Motor neuron (in vitro differentiated cells): ENCODE measurements around the gene WDR11. TPM values are rescaled to one million over a fixed set of nuclear protein-coding genes. Genes with fewer than 3 reads are reported as not detected.

ENCODE experiments used
- ATAC-seq, 8 experiments: fragments of 200-7000 bp; cut with Tn5 transposase; replicated peaks in 6 of 8; 2 replicates each; pipeline ENCODE4 v1.8.0; 2021; ENCODE audit warnings: mild to moderate bottlenecking in 8 of 8, moderate library complexity in 8 of 8
- H3K27ac ChIP-seq, 2 donors: fragments of 250-450 bp; sonication (Bioruptor Pico); 2 replicates each; pipeline ENCODE4 v1.9.0; 2021; ENCODE audit warnings: antibody characterized with exemption in 2 of 2, mild to moderate bottlenecking in 2 of 2, moderate library complexity in 1 of 2
- H3K4me1 ChIP-seq, 2 donors: fragments of 250-450 bp; sonication (Bioruptor Pico); replicated peaks in 1 of 2; 2 replicates each; pipeline ENCODE4 v1.6.1; 2021; ENCODE audit warnings: antibody characterized with exemption in 2 of 2, mild to moderate bottlenecking in 2 of 2, moderate library complexity in 1 of 2
- H3K4me3 ChIP-seq, 5 donors: fragments of 250-450 bp; sonication (Bioruptor Pico); 2 replicates each; pipeline ENCODE4 v1.9.0; 2021; ENCODE audit warnings: antibody characterized with exemption in 5 of 5, mild to moderate bottlenecking in 5 of 5, moderate library complexity in 4 of 5
- WGBS, 10 experiments: fragments of 450-650 bp; shearing (Covaris generic); methylation state at CpG; one replicate each; pipeline ENCODE4 v1.0.0; 2022; 5-methylcytosine and 5-hydroxymethylcytosine counted together
- in situ Hi-C, 9 experiments: fragments of 400-800 bp; cut with MboI; loops; one replicate each; pipeline ENCODE4 v1.15.0; 2021; ENCODE audit warnings: low sequenced_read_pairs in 9 of 9, low pct_unique_long_range_greater_than_20kb in 2 of 9; ENCODE audit not compliant: unreplicated experiment in 9 of 9
- total RNA-seq, 8 experiments: library from RNA; unstranded; fragments of 300-600 nt; gene quantifications; 2 replicates each; pipeline versions ENCODE4 v1.2.3 to v1.2.4, GENCODE V29; 2022

Gene WDR11
- total RNA-seq, 8 experiments from 2014 or later = 24.1 to 207 (median 48.7) TPM

DNA sequence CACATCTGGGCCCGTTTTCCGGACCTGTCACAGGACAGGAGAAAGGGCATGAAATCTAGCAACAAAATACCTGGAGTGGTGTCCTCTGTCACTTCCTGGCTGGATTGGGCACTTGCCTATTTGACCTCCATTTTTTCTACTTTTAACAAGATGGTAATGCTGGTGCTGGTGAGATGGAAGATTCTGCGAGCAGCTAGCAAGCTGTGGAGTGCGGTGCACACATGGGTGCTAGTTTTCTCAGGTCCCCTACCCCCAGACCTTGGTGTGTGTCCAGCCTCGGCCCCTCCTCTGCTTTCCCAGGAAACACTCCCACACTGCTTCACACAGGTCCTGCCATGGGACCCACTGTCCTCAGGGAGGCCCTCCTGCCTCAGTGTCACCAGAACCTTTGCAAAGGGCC is 87.7 kb downstream of the WDR11 start:
- WGBS, 10 experiments = 92 to 100% (median 100%) methylated on average over 1 to 4 of the region's 5 CpGs; no CpG with 5 or more reads in 7 of the 10 experiments
- no peak overlapping the region for H3K4me3 ChIP-seq
- no peak for ATAC-seq

DNA sequence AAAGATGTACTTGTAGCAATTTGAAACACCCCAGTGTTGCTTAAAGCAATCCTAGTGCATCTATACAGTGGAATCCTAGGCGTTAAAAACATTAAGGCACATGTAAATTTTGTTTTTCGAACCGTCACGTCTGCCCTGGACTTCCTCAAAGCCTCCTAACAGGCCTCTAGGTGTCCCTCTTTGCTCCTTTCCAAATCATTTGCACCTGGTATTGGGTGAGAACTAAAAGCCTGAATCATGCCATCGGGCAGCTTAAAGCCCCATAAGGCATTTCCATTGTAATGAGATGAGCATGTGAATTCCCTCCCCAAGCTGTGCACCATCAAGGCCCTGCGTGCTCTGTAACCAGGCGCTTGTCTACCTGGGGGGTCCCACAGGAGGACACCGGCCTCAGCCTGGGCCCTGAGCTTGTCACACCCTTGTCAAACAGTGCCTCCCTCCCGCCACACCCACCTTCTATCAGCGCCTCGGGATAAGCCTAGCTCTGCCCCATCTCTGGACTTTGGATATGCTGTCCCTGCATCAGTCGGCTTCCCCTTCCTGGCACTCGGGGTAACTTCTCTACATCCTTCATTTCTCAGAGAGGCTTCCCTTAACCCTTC is 89.2 kb downstream of the WDR11 start:
- peak in 1 of 8 experiments; percentile 11 for ATAC-seq
- WGBS, 10 experiments = 7 to 76% (median 48%) methylated on average over 1 to 9 of the region's 13 CpGs; no CpG with 5 or more reads in 2 of the 10 experiments
- in situ Hi-C loops = loop anchor here in 8 of 9 experiments (10.0 to 25.0 kb wide), 3 partner anchors 797 to 954 kb away; no protein-coding TSS in a partner anchor
- peaks cover 0 to 4% of the 10 kb centered on the region in 2 donors for H3K4me1 ChIP-seq
- no peak overlapping the region for H3K27ac ChIP-seq
- H3K4me3 ChIP-seq = no peak overlapping the region

More for the DNA sequence above, 87.7 kb downstream of the WDR11 start:
- Histone ChIP-seq H3K27ac (no peak overlapping the region), H3K4me1 (peaks cover 0 to 4% of the 10 kb centered on the region in 2 donors)
- in situ Hi-C loops = loop anchor here in 8 of 9 experiments (25.0 kb wide), 2 partner anchors 798 to 948 kb away; no protein-coding TSS in a partner anchor

DNA sequence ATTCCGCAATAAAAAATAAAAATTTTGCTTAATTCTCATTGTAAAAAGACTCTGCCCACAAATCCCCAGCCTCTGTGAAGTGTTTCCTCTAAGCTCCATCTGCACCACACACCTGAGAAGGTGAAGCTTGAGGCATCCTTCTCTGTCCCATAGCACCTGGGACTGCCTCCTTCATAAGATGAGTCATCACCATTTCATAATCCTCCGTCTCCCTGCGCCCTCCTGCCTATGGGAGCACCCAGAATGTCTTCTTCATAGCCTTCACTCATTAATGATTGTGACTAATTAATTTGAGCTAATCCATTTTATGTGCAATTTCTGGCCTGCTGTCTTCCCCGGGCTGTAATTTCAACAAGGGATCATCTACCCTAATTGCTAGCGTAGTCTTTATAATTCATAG is 90.3 kb downstream of the WDR11 start:
- 45 to 100% (median 93%) methylated on average over 1 to 4 of the region's 5 CpGs; no CpG with 5 or more reads in 2 of the 10 experiments for WGBS, 10 experiments
- in situ Hi-C loops = loop anchor here in 8 of 9 experiments (10.0 to 25.0 kb wide), 3 partner anchors 796 to 953 kb away; no protein-coding TSS in a partner anchor

DNA sequence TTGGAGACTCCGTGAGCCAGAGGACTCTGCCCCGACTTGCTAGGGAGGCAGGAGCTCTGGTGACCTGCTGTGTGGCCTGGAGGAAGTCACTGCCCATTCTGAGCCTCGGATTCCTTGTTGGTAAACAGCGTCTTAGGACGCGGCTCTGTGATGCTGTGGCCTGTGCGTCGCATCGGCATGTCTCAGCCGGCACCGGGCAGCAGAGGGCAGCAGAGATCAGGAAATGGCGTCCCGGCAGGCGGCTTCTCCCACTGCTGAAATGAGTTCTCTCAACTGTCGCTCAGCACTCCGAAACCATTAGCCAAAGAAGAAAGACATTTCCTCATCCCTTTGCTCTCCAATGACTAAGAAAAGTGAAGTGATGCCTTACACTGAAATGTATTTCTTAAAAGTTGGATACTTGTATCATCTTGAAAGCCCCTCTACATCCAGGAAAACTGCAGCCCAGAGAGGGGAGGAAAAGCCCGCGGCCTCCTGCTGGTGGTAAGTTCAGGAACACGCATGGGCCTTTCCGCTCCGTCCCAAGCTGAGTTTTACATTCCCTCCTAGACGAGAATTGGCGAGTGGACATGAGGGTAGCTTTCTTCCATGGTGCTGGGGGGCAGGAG is 91.7 kb downstream of the WDR11 start:
- ATAC-seq = peak; percentile 87 to 99 (median 95)
- Histone ChIP-seq H3K4me3 (no peak overlapping the region), H3K4me1 (peaks cover 0 to 13% of the 10 kb centered on the region in 2 donors), H3K27ac (no peak overlapping the region)
- WGBS, 10 experiments = 3 to 50% (median 27%) methylated on average over 1 to 19 of the region's 23 CpGs; no CpG with 5 or more reads in 3 of the 10 experiments
- in situ Hi-C loops = loop anchor here in 8 of 9 experiments (10.0 to 25.0 kb wide), 3 partner anchors 794 to 952 kb away; no protein-coding TSS in a partner anchor

More for the DNA sequence above, 90.3 kb downstream of the WDR11 start:
- no peak overlapping the region for H3K4me3 ChIP-seq
- no peak overlapping the region for H3K27ac ChIP-seq
- H3K4me1 ChIP-seq = peaks cover 0 to 13% of the 10 kb centered on the region in 2 donors
- ATAC-seq = no peak

DNA sequence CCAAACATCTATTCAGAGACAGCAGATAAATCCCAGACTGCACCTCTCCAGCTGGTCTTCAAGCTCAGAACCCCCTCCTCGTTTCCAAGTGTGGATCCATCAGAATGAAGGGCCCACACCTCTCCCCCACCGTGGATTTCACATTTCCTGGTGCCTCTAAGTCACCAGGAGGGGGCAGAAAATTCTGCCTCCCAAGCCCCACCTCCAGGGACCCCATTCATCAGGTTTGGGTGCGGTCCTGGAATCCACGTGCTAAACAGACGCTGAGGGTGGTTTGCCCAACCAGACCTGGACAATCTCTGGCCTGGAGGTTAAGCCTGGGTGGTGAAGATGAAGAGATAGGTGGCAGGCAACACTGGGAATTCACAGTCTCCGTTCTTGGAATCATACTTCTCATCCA is 92.4 kb downstream of the WDR11 start:
- in situ Hi-C loops = loop anchor here in 8 of 9 experiments (10.0 to 25.0 kb wide), 3 partner anchors 794 to 951 kb away; no protein-coding TSS in a partner anchor
- no peak overlapping the region for H3K27ac ChIP-seq
- H3K4me1 ChIP-seq = peaks cover 0 to 13% of the 10 kb centered on the region in 2 donors
- H3K4me3 ChIP-seq = no peak overlapping the region
- 20 to 100% (median 78%) methylated on average over 1 to 4 of the region's 6 CpGs; no CpG with 5 or more reads in 4 of the 10 experiments for WGBS, 10 experiments
- ATAC-seq = no peak

DNA sequence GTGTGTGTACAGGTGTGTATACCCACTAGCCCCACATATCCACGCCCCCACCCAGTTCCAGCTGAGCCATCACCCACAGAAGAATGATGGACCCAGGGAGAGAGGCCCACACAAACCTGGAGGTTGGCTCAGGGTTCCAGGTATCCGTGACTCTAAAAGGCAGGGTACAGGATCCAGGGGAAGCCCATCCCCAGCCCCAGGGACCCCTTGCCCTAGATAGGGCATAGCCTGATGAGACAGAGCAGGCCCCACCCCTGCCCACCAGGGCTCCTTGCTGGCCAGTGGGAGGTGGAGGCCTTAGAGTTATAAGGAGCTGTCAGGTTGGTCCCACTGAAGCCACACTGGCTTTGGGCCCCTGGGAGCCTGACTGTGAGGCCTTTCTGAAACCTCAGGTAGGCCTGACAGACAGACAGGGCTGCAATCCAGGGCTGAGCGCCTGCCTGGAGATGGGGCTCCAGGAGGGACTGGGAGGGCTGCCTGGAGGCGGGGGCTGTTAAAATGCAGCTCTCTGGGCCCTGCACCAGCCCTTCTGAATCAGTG is 93.5 kb downstream of the WDR11 start:
- no peak overlapping the region for H3K4me3 ChIP-seq
- peaks cover 0 to 13% of the 10 kb centered on the region in 2 donors for H3K4me1 ChIP-seq
- 20 to 100% methylated on average over 1 to 2 of the region's 4 CpGs; no CpG with 5 or more reads in 8 of the 10 experiments for WGBS, 10 experiments
- ATAC-seq = no peak
- in situ Hi-C loops = loop anchor here in 8 of 9 experiments (10.0 to 25.0 kb wide), 3 partner anchors 793 to 950 kb away; no protein-coding TSS in a partner anchor
- H3K27ac ChIP-seq = no peak overlapping the region

DNA sequence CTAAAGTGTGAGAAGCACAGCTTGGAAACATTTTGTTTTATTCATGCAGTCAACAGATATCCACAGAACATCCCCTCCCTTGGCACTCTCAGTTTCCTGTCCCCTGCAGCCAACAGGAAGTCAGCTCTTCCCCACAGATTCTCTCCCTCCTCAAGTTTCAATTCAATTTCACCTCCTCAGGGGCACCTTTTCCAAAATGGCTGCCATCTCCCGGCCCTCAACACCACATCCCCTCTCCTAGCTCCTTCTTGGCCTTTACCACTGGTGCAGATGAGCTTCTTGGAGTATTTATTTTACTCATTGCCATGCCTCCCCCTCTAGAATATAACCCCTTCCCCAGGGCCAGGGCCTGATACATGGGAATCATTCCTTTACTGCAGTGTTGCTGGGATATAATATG is 94.0 kb downstream of the WDR11 start:
- Histone ChIP-seq H3K4me3 (no peak overlapping the region), H3K4me1 (peaks cover 2 to 13% of the 10 kb centered on the region in 2 donors), H3K27ac (no peak overlapping the region)
- no peak for ATAC-seq
- in situ Hi-C loops = loop anchor here in 8 of 9 experiments (10.0 to 25.0 kb wide), 3 partner anchors 792 to 950 kb away; no protein-coding TSS in a partner anchor
- 0 to 100% (median 33%) methylated on average over 1 of the region's 1 CpG; no CpG with 5 or more reads in 6 of the 10 experiments for WGBS, 10 experiments

DNA sequence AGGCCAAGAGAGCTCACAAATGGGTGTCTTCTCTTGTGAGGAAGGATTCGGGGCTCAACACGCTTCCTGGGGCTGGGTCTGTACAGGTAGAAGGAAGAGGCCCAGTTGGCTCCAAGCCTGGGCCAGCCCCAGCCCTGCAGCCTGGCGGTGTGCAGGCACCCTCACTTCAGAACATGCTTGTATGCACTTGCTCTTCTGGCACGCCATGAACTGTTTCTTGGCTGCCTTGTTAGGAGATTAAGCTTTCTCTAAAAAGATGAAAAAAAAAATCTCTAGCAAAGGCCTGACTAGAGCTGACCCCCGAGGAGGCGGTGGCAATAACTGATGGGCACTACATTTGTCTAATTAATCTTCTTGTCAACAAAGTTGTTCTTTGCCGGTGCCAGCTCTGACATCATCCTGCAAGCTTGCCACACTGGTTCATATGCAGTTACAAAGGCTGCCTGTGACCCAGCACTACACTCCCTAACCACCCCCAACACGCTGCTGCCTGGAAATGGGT is 94.7 kb downstream of the WDR11 start:
- H3K27ac ChIP-seq = no peak overlapping the region
- H3K4me1 ChIP-seq = peaks cover 4 to 9% of the 10 kb centered on the region in 2 donors
- 17 to 90% (median 60%) methylated on average over 1 to 7 of the region's 8 CpGs; no CpG with 5 or more reads in 2 of the 10 experiments for WGBS, 10 experiments
- ATAC-seq = peak in 3 of 8 experiments; percentile 47 to 76 (median 63)
- in situ Hi-C loops = loop anchor here in 8 of 9 experiments (10.0 to 25.0 kb wide), 3 partner anchors 791 to 949 kb away; no protein-coding TSS in a partner anchor
- H3K4me3 ChIP-seq = no peak overlapping the region

DNA sequence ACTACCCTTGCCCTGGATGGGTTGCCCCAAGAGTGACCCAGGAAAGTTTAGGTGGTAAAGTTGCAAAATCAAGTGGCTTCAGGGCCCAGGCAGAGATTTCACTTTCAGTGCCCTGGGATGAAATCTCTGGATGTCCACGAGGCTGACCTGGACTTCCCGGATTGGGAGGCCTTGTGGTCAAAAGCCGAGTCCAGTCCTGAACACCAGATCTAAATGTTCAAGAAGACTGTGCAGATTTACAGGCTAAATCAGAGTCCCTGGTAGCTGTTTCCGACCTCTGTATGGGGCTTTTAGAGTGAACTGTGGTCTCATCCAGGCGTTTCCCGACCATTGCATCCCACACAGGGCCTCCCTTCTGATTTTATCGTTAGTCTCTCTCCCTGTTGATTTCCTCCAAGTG is 95.3 kb downstream of the WDR11 start:
- no peak for ATAC-seq
- Histone ChIP-seq H3K4me1 (peaks cover 4 to 9% of the 10 kb centered on the region in 2 donors), H3K27ac (no peak overlapping the region), H3K4me3 (no peak overlapping the region)
- WGBS, 10 experiments = 60 to 100% (median 83%) methylated on average over 1 to 6 of the region's 7 CpGs; no CpG with 5 or more reads in 2 of the 10 experiments
- in situ Hi-C loops = loop anchor here in 8 of 9 experiments (10.0 to 25.0 kb wide), 3 partner anchors 791 to 948 kb away; no protein-coding TSS in a partner anchor

DNA sequence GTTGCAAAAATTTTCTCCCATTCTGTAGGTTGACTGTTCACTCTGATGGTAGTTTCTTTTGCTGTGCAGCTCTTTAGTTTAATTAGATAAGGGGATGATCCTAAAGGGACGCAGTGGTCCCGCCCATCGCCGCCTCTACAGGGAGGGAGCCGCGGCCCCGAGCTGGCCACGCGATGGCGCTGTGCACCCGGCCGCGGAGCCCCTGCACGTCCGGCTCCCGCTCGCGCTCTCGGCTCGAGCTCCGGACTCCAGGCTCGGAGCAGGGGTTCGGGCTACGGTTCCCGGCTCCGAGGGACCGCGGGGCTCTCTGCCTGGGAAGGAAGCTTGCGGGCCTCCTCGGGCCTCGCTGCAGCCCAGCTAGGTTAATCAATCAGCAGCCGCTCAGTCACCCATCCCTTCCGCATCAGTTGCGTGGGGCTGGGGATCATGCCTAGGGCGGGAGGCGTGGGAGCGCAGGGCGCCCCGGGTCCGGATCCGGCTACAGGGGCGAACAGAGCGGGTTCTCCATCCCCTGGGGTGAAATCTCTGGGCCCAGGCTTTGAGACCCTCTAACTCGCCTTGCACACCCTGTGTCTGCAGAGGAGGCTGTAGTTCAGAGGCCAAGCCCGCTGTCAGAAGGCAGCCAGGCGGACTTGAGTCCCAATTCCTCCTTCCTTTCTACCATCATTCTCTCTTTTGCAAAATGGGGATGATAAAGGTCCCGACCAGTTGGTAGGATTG is 97.9 kb downstream of the WDR11 start:
- in situ Hi-C loops = loop anchor here in 8 of 9 experiments (10.0 to 25.0 kb wide), 3 partner anchors 788 to 946 kb away; no protein-coding TSS in a partner anchor
- ATAC-seq = peak; percentile 55 to 100 (median 96)
- H3K27ac ChIP-seq = no peak overlapping the region

DNA sequence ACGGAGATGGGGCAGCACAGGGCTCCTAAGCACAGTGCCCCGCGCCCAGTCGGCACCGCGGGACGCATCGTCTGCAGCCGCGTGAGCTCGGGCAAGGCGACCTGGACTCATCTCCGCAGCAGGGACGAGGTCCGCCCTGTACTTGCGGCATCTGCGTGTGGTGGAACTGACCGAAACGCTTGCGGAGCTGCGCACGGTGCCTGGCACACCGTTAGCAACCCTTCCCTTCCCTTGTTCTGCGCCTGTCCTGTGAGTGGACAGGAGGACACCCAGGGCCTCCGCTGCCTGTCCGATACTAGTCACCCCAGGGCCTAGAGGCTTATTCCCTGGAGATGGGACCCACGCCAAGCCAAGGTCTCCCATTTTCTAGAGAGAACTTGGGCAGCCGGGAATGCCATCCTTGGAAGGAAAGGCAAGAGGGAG is 98.5 kb downstream of the WDR11 start:
- 20 to 40% (median 29%) methylated on average over 3 to 17 of the region's 28 CpGs; no CpG with 5 or more reads in 6 of the 10 experiments for WGBS, 10 experiments
- peaks cover 4 to 9% of the 10 kb centered on the region in 2 donors for H3K4me1 ChIP-seq
- no peak overlapping the region for H3K27ac ChIP-seq
- peak overlapping the region in 3 of 5 donors; percentile 31 to 36 (median 32) for H3K4me3 ChIP-seq
- ATAC-seq = peak in 4 of 8 experiments; percentile 10 to 41 (median 26)
- in situ Hi-C loops = loop anchor here (10.0 to 25.0 kb wide), 7 partner anchors 363 to 945 kb away; no protein-coding TSS in a partner anchor

More for the DNA sequence above, 97.9 kb downstream of the WDR11 start:
- Histone ChIP-seq H3K4me1 (peaks cover 4 to 9% of the 10 kb centered on the region in 2 donors), H3K4me3 (peak overlapping the region in 4 of 5 donors; percentile 25 to 36 (median 32))
- WGBS, 10 experiments = 4 to 100% (median 15%) methylated on average over 1 to 17 of the region's 47 CpGs; no CpG with 5 or more reads in 4 of the 10 experiments
